GF-D8 (cell line): ENCODE results near the gene FAM181B.
"Not testable (repeated sequence)": the region's sequence is repeated elsewhere in the genome, so short reads cannot be mapped to it uniquely, and the experiment has no call there.

Source experiments
- DNase-seq: peaks from one replicate; lab custom pipeline; 2025; lab: John Stamatoyannopoulos, UW

Gene FAM181B

GRCh38 chr11:82732348-82732733 is 1.3 kb downstream of the FAM181B start:
- no peak for DNase-seq

GRCh38 chr11:82731691-82732277 is 1.9 kb downstream of the FAM181B start:
- no peak for DNase-seq

DNA sequence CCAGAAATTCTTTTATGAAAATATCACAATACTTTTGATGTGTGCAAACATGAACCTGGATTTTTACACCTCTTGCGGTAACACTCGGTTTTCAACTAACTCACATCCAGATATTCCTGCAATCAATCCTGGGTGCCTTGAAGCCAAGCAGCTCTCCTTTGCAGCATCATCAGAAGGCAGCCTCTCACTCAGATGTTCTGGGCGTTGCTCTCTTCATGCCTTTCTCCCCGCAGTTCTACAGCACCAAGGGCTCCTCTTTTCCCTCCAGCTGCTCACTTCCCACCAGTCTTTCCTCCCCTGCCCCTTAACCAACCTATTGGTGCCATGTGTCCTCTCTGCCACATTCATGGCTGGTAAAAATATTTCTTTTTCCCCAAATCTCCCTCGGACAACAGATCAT is 2.9 kb downstream of the FAM181B start:
- no peak for DNase-seq

DNA sequence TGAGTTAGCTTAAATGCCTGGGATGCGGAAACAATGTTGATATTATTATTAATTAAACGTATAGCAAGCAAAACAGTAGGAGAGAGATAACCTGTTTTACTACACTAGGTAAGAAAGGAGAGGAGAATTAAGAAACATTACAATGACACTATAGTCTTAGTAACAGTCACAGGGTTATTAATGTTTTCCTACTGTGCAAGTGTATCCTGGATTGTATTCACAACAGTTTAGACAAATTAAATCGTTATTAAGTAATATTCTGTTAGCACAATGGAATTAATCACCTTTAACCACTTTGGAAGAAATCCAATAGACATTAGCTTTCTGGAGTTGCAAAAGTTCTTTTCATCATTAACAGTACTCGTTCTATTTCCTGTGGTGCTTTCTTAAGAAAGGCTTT is 3.4 kb downstream of the FAM181B start:
- DNase-seq: no peak

GRCh38 chr11:82724026-82724425 is 9.6 kb downstream of the FAM181B start:
- no peak for DNase-seq

GRCh38 chr11:82722231-82722630 is 11.4 kb downstream of the FAM181B start:
- no peak for DNase-seq

- no peak for DNase-seq
Measured at GRCh38 chr11:82720267-82721065, 13.2 kb downstream of the FAM181B start.

DNA sequence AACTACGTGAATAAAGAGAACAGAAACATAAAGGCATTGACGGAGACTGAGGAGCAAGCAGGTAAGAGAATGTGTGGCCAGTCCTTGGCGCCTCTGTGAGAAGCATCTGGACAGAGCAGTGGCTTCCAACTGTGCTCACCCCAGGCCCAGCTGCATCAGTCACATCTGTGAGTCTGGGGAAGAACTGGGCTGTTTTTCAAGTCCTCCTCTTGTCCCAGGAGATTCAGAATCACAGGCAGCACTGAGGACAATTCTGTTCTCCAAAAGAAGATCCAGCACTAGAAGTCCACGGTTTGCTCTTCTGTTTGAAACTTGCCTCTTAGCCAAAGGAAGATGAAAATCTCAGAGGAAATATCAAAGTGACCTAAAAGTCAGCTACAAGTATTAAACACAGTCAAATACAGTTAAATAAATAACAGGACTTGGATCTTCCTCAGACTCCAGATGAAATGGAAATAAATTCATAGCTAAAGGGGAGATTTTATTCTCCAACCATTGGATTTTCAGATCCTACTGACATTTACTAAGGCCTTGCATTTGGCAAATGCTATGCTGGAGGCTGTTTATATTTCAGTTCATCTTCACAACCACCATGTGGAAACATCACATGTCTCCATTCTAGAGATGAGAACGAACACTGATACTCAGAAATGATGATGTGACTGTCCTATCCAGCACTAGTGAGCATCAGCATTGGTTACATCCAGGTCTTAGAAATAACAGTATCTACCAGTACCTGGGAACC is 14.1 kb downstream of the FAM181B start:
- DNase-seq: no peak

- no peak for DNase-seq
Measured at GRCh38 chr11:82718821-82719220, 14.8 kb downstream of the FAM181B start.

DNA sequence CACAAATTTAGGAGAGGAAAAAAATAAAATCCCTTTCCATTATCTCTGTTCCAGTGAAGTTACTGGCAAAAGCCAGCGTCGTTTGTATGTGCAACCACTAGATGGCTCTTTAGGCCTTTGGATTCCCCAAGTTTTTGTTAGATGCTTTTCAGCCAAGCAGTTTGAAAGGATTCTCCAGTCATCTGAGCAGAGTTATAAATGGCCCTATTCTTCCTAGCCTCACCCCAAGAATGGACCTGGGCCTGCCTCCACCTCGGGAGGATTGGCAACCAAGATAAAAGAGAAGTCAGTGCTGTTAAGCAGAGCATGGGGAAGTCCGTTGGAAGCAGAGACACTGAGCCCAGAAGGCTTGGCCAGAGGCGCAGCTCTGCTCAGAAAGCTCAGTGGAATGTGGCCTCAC is 15.4 kb downstream of the FAM181B start:
- peak; percentile 8 for DNase-seq

- DNase-seq: no peak
Measured at GRCh38 chr11:82714346-82715174, 19.1 kb downstream of the FAM181B start.

- DNase-seq: no peak
Measured at GRCh38 chr11:82711648-82712047, 22.0 kb downstream of the FAM181B start.

- no peak for DNase-seq
Measured at GRCh38 chr11:82703796-82704195, 29.9 kb downstream of the FAM181B start.

- DNase-seq: no peak
Measured at GRCh38 chr11:82703226-82703625, 30.4 kb downstream of the FAM181B start.

DNA sequence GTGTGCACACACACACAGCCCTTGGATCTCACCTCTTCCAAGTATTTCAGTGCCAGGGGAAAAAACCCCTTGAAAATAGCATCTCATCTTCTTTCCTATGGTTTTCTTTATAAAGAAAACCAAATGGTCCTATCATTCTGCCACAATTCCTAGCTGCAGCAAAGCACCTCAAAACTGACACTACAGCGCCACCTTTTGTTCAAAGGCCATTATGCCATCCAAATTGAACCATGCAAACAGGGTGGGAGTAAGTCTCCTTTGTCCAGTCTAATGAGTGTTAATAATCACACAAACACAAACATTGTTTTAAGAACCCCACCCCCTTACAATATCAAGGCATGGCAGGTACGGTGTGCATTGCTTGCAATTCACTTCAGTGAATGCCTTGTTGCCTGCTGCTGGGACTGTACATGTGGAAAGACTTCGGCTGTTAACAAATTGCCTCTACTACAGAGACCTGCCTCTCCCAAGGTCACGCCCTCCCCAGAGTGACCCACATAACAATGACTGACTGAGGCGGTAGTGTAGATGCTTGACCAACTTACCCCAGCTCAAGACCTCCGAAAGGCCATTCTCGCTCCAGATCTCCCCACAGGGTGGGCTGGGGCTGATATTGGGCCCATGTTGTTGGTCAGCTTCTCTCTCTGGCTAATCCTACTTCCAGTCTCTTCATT is 31.7 kb downstream of the FAM181B start:
- no peak for DNase-seq

DNA sequence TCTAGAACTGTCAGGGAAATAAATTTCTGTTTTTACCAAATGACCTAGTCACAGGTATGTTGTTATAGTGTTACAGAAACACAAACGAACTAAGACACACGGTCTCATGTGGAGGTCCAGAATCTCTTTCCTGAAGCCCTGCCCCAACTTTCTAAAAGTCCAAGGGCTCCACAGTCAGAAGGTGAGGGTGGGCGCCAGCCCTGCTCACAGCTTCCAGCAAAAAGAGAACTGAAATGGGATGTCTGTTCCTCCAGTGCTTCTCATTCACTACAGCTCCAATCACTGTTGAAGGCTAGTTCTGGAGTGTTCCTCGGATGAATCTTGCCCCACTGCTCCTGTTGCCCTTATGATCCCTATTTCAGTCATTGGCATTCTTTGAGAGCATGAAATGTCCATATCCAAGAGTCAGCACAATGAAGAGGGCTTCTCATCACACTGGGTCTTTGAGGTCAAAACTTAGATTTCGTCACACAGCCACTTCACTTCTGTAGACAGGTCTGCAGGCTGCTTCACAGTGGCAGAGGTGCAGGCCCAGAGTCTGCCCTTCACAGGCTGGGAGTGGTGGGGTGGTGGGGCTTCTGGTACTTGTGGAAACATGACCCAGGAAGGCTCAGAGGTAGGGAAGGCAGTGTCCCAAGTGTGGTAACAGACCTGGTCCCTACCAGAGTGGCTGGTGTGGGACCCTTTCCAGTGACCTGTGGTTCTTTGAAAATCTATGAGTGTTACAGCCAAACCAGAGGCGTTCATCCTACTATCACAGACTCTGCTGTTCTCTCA is 34.9 kb downstream of the FAM181B start:
- DNase-seq: no peak

DNA sequence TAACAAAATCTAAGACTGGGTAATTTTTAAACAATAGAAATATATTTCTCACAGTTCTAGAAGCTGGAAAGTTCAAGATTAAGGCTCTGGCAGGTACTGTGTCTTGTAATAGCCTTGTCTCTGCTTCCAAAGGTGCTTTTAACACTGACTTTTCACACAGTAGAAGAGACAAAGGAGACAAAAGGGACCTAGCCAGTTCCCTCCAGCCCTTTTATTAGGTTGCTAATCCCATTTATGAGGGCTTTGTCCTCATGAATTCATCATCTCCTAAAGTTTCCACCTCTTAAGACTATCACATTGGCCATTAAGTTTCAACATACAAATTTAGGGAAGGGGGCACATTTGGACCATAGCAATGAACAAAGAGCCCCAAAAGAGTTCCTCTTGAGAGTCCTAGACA is 40.7 kb downstream of the FAM181B start:
- DNase-seq: no peak

DNA sequence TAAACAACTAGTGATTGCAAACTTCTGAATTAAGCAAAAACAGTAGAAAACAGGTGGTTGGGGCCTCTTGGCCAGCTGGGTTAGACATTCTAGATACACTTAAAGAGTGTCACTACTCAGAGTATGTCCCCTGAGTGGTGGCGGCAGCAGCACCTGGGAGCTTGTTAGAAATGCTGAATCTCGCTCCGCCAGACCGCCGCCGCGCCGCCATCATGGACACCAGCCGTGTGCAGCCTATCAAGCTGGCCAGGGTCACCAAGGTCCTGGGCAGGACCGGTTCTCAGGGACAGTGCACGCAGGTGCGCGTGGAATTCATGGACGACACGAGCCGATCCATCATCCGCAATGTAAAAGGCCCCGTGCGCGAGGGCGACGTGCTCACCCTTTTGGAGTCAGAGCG is 44.3 kb downstream of the FAM181B start:
- DNase-seq: not testable (repeated sequence)

- DNase-seq: no peak
Measured at GRCh38 chr11:82686211-82686610, 47.5 kb downstream of the FAM181B start.

DNA sequence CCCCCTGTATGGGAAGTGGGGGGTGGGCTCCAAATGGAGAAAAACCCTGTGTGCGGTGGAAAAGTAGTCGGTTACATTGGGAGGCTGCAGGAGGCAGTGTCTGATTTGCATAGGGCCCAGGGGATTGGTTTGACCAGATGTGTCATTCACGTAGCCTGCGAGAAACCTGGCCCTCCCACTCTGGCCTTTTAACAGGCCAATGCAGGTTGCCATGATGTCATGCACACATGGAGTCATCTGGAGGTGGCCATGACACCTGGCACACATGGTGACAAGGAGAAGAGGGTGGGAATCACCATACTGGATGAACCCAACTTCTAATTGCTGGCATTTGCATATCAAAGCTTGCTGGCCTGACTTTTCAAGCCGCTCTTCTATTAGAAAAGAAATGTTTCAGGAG is 50.6 kb downstream of the FAM181B start:
- no peak for DNase-seq
